ENCODE data around the gene FAHD1.

The FAHD1 gene

GRCh38 chr16:1825864-1826690 lies 929 bp upstream of the FAHD1 start:
- peaks cover 16% of the 10 kb centered on the region for H3K36me3 Mint-ChIP-seq (ENCODE audit: low read depth)
- H3K4me3 Mint-ChIP-seq: peak overlapping the region; percentile 81
- H3K27me3 Mint-ChIP-seq (ENCODE audit: low read depth, poor library complexity): peaks cover 15% of the 10 kb centered on the region
- H3K4me1 Mint-ChIP-seq: peaks cover 40% of the 10 kb centered on the region
- DNase-seq: peak; percentile 46
- H3K27ac Mint-ChIP-seq: no peak overlapping the region
- no peaks in the 10 kb centered on the region for H3K9me3 Mint-ChIP-seq
- TF ChIP-seq, protein P1, sequence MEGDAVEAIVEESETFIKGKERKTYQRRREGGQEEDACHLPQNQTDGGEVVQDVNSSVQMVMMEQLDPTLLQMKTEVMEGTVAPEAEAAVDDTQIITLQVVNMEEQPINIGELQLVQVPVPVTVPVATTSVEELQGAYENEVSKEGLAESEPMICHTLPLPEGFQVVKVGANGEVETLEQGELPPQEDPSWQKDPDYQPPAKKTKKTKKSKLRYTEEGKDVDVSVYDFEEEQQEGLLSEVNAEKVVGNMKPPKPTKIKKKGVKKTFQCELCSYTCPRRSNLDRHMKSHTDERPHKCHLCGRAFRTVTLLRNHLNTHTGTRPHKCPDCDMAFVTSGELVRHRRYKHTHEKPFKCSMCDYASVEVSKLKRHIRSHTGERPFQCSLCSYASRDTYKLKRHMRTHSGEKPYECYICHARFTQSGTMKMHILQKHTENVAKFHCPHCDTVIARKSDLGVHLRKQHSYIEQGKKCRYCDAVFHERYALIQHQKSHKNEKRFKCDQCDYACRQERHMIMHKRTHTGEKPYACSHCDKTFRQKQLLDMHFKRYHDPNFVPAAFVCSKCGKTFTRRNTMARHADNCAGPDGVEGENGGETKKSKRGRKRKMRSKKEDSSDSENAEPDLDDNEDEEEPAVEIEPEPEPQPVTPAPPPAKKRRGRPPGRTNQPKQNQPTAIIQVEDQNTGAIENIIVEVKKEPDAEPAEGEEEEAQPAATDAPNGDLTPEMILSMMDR (IDR thresholded peaks at IDR 0.05): no peak

- no peak for DNase-seq
- TF ChIP-seq, protein P1 (IDR thresholded peaks at IDR 0.05): no peak
- H3K4me1 Mint-ChIP-seq: peaks cover 37% of the 10 kb centered on the region
- no peaks in the 10 kb centered on the region for H3K9me3 Mint-ChIP-seq
- peaks cover 25% of the 10 kb centered on the region for H3K36me3 Mint-ChIP-seq (ENCODE audit: low read depth)
- H3K27me3 Mint-ChIP-seq (ENCODE audit: low read depth, poor library complexity): peaks cover 15% of the 10 kb centered on the region
- H3K4me3 Mint-ChIP-seq: peak overlapping the region; percentile 97
- no peak overlapping the region for H3K27ac Mint-ChIP-seq
Observed at GRCh38 chr16:1828645-1829410, 1.8 kb downstream of the FAHD1 start.

- H3K9me3 Mint-ChIP-seq: no peaks in the 10 kb centered on the region
- H3K4me3 Mint-ChIP-seq: no peak overlapping the region
- DNase-seq: no peak
- H3K4me1 Mint-ChIP-seq: peaks cover 27% of the 10 kb centered on the region
- H3K27ac Mint-ChIP-seq: no peak overlapping the region
- H3K36me3 Mint-ChIP-seq (ENCODE audit: low read depth): peaks cover 25% of the 10 kb centered on the region
- TF ChIP-seq, protein P1 (IDR thresholded peaks at IDR 0.05): no peak
- H3K27me3 Mint-ChIP-seq (ENCODE audit: low read depth, poor library complexity): peaks cover 7% of the 10 kb centered on the region
Observed at GRCh38 chr16:1830213-1830612, 3.2 kb downstream of the FAHD1 start.

GRCh38 chr16:1831186-1832075 lies 4.4 kb downstream of the FAHD1 start:
- Mint-ChIP-seq H3K27ac (no peak overlapping the region), H3K27me3 (ENCODE audit: low read depth, poor library complexity) (peaks cover 9% of the 10 kb centered on the region), H3K9me3 (no peaks in the 10 kb centered on the region), H3K36me3 (ENCODE audit: low read depth) (peaks cover 25% of the 10 kb centered on the region), H3K4me3 (no peak overlapping the region), H3K4me1 (peaks cover 23% of the 10 kb centered on the region)
- no peak for DNase-seq
- TF ChIP-seq, protein P1 (IDR thresholded peaks at IDR 0.05): no peak

GRCh38 chr16:1832838-1833454 lies 5.9 kb downstream of the FAHD1 start:
- H3K4me1 Mint-ChIP-seq: peaks cover 15% of the 10 kb centered on the region
- H3K27me3 Mint-ChIP-seq (ENCODE audit: low read depth, poor library complexity): peaks cover 21% of the 10 kb centered on the region
- DNase-seq: no peak
- peaks cover 25% of the 10 kb centered on the region for H3K36me3 Mint-ChIP-seq (ENCODE audit: low read depth)
- TF ChIP-seq, protein P1 (IDR thresholded peaks at IDR 0.05): no peak
- no peak overlapping the region for H3K4me3 Mint-ChIP-seq
- no peaks in the 10 kb centered on the region for H3K9me3 Mint-ChIP-seq
- no peak overlapping the region for H3K27ac Mint-ChIP-seq

Data from nephron progenitor cell (in vitro differentiated cells).